Astrocyte of the spinal cord (primary cell): Measurements from ENCODE around the gene FN3K.
A peak's percentile ranks its signal among the peaks of the same experiment; 100 is the strongest.

ENCODE experiments used
- DNase-seq: peaks from one replicate; pipeline ENCODE4 v3.0.0; 2011; ENCODE audit warnings: low read depth, low spot score
- H3K4me3 ChIP-seq: 2 replicates; pipeline ENCODE4 v1.5.1; 2011; ENCODE audit warnings: low read depth, mild to moderate bottlenecking, low read length, moderate library complexity
- in situ Hi-C: cut with HindIII; loops from 2 replicates; pipeline ENCODE4 v1.10.0; 2017; ENCODE audit warnings: low sequenced_read_pairs
- TF ChIP-seq, protein P1 (sequence below): IDR thresholded peaks from 2 replicates; pipeline ENCODE4 v1.5.1; 2012; ENCODE audit warnings: low read depth, mild to moderate bottlenecking, low read length, inconsistent platforms

Gene FN3K

DNA sequence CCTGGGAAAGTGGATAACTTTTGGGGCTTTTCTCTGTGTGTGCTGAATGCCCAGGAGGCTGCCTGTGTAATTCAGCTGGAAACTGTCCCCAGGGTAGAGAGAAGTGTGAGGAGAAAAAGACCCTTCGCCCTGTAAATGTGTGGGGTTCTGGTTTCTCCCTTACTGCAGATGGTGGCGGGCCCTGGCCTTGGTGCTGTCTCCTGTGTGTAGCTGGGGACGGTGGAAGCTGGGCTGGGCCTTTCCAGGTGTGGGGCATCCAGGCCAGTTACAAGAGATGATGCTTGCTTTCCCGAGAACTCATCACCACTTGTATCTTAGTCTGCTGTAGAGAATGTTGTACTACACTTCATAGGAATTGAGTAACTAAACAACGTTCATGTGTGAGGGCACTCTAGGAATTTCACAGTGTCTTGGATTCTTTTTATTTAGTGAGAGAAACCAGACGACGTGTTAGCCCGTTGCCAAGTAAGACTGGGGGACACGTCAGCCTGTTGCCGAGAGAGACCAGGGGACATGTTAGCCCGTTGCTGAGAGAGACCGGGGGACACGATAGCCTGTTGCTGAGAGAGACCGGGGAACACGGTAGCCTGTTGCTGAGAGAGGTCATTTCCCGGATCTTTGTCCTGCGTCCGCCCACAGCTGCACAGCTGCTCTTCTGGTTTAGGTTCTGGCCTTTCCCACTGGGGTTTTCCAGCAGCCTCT is 59.5 kb downstream of the FN3K start:
- no peak overlapping the region for H3K4me3 ChIP-seq
- TF ChIP-seq, protein P1, sequence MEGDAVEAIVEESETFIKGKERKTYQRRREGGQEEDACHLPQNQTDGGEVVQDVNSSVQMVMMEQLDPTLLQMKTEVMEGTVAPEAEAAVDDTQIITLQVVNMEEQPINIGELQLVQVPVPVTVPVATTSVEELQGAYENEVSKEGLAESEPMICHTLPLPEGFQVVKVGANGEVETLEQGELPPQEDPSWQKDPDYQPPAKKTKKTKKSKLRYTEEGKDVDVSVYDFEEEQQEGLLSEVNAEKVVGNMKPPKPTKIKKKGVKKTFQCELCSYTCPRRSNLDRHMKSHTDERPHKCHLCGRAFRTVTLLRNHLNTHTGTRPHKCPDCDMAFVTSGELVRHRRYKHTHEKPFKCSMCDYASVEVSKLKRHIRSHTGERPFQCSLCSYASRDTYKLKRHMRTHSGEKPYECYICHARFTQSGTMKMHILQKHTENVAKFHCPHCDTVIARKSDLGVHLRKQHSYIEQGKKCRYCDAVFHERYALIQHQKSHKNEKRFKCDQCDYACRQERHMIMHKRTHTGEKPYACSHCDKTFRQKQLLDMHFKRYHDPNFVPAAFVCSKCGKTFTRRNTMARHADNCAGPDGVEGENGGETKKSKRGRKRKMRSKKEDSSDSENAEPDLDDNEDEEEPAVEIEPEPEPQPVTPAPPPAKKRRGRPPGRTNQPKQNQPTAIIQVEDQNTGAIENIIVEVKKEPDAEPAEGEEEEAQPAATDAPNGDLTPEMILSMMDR: no peak
- in situ Hi-C loops: no loop called here
- peak; percentile 26 for DNase-seq

- no peak for DNase-seq
- H3K4me3 ChIP-seq: no peak overlapping the region
- in situ Hi-C loops: no loop called here
- TF ChIP-seq, protein P1: no peak
Observed at GRCh38 chr17:82795615-82796014, 60.2 kb downstream of the FN3K start.

- TF ChIP-seq, protein P1: no peak
- H3K4me3 ChIP-seq: no peak overlapping the region
- DNase-seq: no peak
- in situ Hi-C loops: no loop called here
Observed at GRCh38 chr17:82797061-82797460, 61.6 kb downstream of the FN3K start.

DNA sequence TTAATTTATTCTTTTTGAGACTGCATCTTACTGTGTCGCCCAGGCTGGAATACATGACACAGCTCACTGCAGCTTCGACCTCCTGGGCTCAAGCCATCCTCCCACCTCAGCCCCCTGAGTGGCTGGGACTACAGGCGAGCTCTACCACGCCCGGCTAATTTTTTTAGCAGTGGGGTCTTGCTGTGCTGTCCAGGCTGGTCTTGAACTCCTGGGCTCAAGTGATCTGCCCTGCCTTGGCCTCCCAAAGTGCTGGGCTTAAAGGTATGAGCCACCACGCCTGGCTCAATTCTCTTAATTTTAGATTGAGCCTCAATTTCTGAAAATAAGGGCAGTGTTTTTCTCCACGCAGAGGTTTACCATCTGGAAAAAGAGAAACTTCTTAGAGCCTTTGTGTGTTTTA is 63.3 kb downstream of the FN3K start:
- no peak for DNase-seq
- no peak overlapping the region for H3K4me3 ChIP-seq
- TF ChIP-seq, protein P1: no peak
- in situ Hi-C loops: no loop called here

GRCh38 chr17:82799591-82799990 is 64.2 kb downstream of the FN3K start:
- no peak overlapping the region for H3K4me3 ChIP-seq
- TF ChIP-seq, protein P1: no peak
- in situ Hi-C loops: no loop called here
- no peak for DNase-seq
